ENCODE results near the gene PARD3. TPM values are rescaled to one million over a fixed set of nuclear protein-coding genes. Genes with fewer than 3 reads are reported as not detected.

PARD3 gene
- total RNA-seq, 2 experiments from 2014 or later = 1.3 to 1.9 TPM

GRCh38 chr10:34256216-34256615 is 558.9 kb downstream of the PARD3 start:
- no peak overlapping the region for H3K4me3 Mint-ChIP-seq
- no peak overlapping the region for H3K27ac Mint-ChIP-seq
- no peaks in the 10 kb centered on the region for H3K27me3 Mint-ChIP-seq
- no peaks in the 10 kb centered on the region for H3K36me3 Mint-ChIP-seq
- DNase-seq = no peak
- H3K4me1 Mint-ChIP-seq = peaks cover 6% of the 10 kb centered on the region
- H3K9me3 Mint-ChIP-seq = no peaks in the 10 kb centered on the region

- H3K4me1 Mint-ChIP-seq = peaks cover 9% of the 10 kb centered on the region
- DNase-seq = no peak
- H3K27me3 Mint-ChIP-seq = no peaks in the 10 kb centered on the region
- no peaks in the 10 kb centered on the region for H3K36me3 Mint-ChIP-seq
- H3K4me3 Mint-ChIP-seq = no peak overlapping the region
- no peaks in the 10 kb centered on the region for H3K9me3 Mint-ChIP-seq
- H3K27ac Mint-ChIP-seq = no peak overlapping the region
Observed at GRCh38 chr10:34255035-34255434, 560.1 kb downstream of the PARD3 start.

- H3K9me3 Mint-ChIP-seq = no peaks in the 10 kb centered on the region
- DNase-seq = peak; percentile 30
- no peaks in the 10 kb centered on the region for H3K36me3 Mint-ChIP-seq
- no peak overlapping the region for H3K27ac Mint-ChIP-seq
- H3K4me1 Mint-ChIP-seq = peaks cover 9% of the 10 kb centered on the region
- no peaks in the 10 kb centered on the region for H3K27me3 Mint-ChIP-seq
- H3K4me3 Mint-ChIP-seq = no peak overlapping the region
Observed at GRCh38 chr10:34254596-34254995, 560.5 kb downstream of the PARD3 start.

- no peak for DNase-seq
- H3K27ac Mint-ChIP-seq = no peak overlapping the region
- no peak overlapping the region for H3K4me3 Mint-ChIP-seq
- H3K27me3 Mint-ChIP-seq = no peaks in the 10 kb centered on the region
- H3K4me1 Mint-ChIP-seq = peaks cover 9% of the 10 kb centered on the region
- H3K36me3 Mint-ChIP-seq = no peaks in the 10 kb centered on the region
- H3K9me3 Mint-ChIP-seq = no peaks in the 10 kb centered on the region
Observed at GRCh38 chr10:34252111-34252510, 563.0 kb downstream of the PARD3 start.

- DNase-seq = no peak
- Mint-ChIP-seq H3K4me3 (no peak overlapping the region), H3K4me1 (peaks cover 9% of the 10 kb centered on the region), H3K36me3 (no peaks in the 10 kb centered on the region), H3K27me3 (no peaks in the 10 kb centered on the region), H3K9me3 (no peaks in the 10 kb centered on the region), H3K27ac (no peak overlapping the region)
Observed at GRCh38 chr10:34251177-34251576, 563.9 kb downstream of the PARD3 start.

DNA sequence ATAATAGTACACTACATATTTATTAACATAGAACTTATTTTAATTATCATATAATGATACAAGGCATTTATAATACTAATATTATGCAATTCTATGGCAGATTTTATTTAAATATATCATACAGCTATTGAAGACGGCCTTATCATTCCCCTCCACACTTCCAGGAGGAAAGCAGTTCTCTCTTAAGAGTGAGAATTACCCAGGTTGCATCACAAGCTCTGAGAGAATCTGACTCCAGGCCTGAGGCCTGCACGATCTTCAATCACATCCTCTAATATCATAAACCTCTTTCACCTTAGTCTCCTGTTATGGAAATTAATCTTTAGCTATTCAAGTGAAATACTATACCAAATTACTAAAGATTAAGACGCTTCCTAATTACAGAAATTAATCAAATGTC is 564.4 kb downstream of the PARD3 start:
- no peaks in the 10 kb centered on the region for H3K9me3 Mint-ChIP-seq
- H3K4me3 Mint-ChIP-seq = no peak overlapping the region

GRCh38 chr10:34249634-34250033 is 565.5 kb downstream of the PARD3 start:
- Mint-ChIP-seq H3K27ac (no peak overlapping the region), H3K4me3 (no peak overlapping the region), H3K36me3 (no peaks in the 10 kb centered on the region), H3K27me3 (no peaks in the 10 kb centered on the region), H3K9me3 (no peaks in the 10 kb centered on the region), H3K4me1 (peaks cover 7% of the 10 kb centered on the region)
- no peak for DNase-seq

More for the DNA sequence above, 564.4 kb downstream of the PARD3 start:
- Mint-ChIP-seq H3K27me3 (no peaks in the 10 kb centered on the region), H3K4me1 (peaks cover 9% of the 10 kb centered on the region), H3K27ac (no peak overlapping the region), H3K36me3 (no peaks in the 10 kb centered on the region)
- no peak for DNase-seq

GRCh38 chr10:34247560-34247959 is 567.5 kb downstream of the PARD3 start:
- H3K36me3 Mint-ChIP-seq = no peaks in the 10 kb centered on the region
- no peak overlapping the region for H3K4me3 Mint-ChIP-seq
- H3K27me3 Mint-ChIP-seq = no peaks in the 10 kb centered on the region
- peaks cover 7% of the 10 kb centered on the region for H3K4me1 Mint-ChIP-seq
- no peak for DNase-seq
- no peaks in the 10 kb centered on the region for H3K9me3 Mint-ChIP-seq
- no peak overlapping the region for H3K27ac Mint-ChIP-seq

DNA sequence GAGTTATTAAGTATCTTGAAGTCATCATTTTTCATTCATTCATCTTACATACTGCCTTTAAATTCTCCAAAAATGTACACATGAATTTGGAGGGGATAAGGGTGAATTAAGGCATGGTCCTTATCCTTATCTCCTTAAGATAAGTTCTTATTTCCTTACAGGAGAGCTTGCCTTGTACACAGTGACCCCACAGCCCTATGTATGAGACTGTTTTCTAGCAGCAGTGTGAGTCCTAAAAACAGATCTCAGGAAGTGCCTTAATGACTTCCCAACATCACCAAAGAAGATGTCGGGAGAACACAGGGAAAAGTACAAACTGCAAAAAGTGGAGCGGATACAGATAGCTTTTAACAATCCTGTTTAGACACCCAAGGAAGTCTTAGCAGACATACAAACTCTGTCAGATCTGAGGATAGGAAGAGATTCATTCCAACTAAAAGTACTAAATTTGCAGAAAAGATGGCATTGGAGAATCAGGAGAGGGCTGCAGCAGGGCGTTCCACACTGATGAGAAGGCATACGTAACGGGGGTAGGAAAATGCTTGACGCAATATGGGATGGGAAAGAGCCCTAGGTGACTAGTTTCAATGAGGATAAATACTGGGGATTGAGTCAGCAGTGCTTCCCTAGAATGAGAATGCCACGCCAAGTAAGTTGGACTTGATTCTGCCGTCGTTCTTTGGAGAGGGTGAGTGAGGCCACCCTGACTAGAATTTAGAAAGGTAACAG is 570.2 kb downstream of the PARD3 start:
- Mint-ChIP-seq H3K9me3 (no peaks in the 10 kb centered on the region), H3K27ac (no peak overlapping the region), H3K36me3 (no peaks in the 10 kb centered on the region), H3K4me1 (no peaks in the 10 kb centered on the region), H3K27me3 (no peaks in the 10 kb centered on the region), H3K4me3 (no peak overlapping the region)
- DNase-seq = no peak

DNA sequence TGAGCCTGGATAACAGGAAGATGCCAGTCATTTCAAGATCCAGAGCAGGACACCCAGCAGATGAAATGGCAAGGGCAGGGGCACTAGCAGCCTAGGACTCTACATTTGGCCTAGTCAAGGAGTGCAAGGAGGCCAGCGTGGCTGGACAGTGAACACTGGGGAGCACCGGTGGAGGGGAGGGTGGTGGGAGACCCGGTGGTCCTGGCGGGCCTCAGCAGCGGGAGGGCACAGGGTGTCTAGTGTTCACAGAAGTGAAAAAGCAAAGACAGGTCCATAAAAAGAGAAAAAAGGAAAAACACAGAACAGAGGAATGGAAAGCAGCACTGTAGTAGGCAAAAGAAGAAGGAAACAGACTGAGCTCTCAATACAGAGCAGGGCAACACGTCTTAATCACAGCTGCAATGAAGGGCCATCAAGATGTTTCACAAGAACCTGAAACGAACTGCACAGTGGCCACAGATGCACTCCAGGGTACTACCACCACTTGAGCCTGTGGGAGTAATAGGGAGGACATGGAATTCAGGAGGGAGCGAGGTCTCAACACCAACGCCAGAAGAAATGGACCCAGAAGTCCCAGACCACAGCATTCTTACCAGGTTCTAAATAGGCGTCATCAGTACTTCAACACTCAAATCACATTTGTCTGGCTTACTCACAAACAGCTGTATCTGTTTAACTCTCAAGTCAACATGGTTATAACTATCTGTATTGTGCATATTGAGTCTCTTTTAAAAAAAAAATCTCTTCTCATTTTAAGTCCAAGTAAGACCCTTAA is 573.7 kb downstream of the PARD3 start:
- no peak for DNase-seq
- no peaks in the 10 kb centered on the region for H3K9me3 Mint-ChIP-seq
- H3K4me1 Mint-ChIP-seq = no peaks in the 10 kb centered on the region
- H3K27ac Mint-ChIP-seq = no peak overlapping the region
- H3K4me3 Mint-ChIP-seq = no peak overlapping the region
- H3K36me3 Mint-ChIP-seq = no peaks in the 10 kb centered on the region
- H3K27me3 Mint-ChIP-seq = no peaks in the 10 kb centered on the region

- Mint-ChIP-seq H3K4me3 (no peak overlapping the region), H3K9me3 (no peaks in the 10 kb centered on the region), H3K36me3 (no peaks in the 10 kb centered on the region), H3K27me3 (peaks cover 4% of the 10 kb centered on the region), H3K27ac (no peak overlapping the region), H3K4me1 (no peaks in the 10 kb centered on the region)
- no peak for DNase-seq
Observed at GRCh38 chr10:34240039-34240438, 575.1 kb downstream of the PARD3 start.

DNA sequence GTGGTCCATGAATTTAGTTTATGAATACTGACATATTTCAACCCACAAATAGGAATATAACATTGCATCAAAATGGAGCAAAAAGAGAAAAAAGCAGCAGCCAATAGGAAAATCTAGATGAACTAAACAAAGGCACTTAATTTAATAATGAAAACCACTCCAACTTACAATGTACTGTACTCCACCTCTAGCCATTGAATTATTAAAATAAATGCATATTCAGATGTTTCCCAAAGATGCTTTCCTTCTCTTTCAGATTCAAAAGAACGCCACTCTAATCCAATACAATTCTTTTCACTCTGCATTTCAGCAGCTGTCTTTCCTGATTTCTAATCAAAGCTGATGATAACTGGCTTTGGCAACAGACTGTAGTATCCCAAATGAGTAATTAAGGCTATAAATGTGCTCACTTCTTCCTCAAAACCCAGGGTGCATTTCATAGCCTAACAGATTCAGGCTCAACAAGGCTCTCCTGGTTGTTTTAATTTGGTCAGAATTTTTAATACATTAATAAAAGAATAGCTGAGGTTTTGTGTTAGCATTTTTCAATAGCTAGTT is 577.1 kb downstream of the PARD3 start:
- DNase-seq = no peak
- Mint-ChIP-seq H3K27me3 (peaks cover 4% of the 10 kb centered on the region), H3K9me3 (no peaks in the 10 kb centered on the region), H3K4me3 (no peak overlapping the region), H3K27ac (no peak overlapping the region), H3K4me1 (no peaks in the 10 kb centered on the region), H3K36me3 (no peaks in the 10 kb centered on the region)

- H3K27me3 Mint-ChIP-seq = peaks cover 4% of the 10 kb centered on the region
- H3K4me3 Mint-ChIP-seq = no peak overlapping the region
- no peaks in the 10 kb centered on the region for H3K36me3 Mint-ChIP-seq
- DNase-seq = no peak
- H3K9me3 Mint-ChIP-seq = no peaks in the 10 kb centered on the region
- H3K4me1 Mint-ChIP-seq = no peaks in the 10 kb centered on the region
- no peak overlapping the region for H3K27ac Mint-ChIP-seq
Observed at GRCh38 chr10:34236931-34237330, 578.2 kb downstream of the PARD3 start.

DNA sequence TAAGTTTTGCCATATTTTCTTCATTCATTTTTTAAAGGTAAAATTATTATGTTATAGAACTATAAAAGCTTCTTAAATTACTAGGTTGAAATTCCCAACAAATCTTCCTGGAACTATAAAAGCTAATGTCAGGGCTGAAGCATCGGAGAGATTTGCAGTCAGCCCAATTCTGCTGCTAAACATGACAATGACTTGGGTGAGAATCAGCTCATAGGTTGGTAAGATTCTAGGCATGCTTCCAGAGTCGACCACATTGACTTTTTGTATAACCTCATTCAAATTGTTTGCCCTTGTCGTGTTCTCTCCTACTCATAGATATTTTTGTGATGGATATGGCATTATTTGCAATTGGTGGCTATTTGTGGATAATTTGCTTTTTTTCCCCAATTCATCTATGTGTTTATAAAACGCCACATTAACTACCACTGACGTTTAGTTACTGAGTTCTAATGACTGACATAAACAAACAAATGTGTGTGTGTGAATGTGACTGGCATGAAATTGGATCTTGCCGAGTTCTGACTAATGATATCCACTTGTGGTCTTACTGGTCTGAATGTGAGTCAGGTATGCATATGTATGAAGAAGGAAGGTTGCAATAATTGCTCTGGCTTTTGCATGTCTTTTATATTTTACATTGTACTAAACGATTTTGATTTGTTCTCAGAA is 579.8 kb downstream of the PARD3 start:
- Mint-ChIP-seq H3K36me3 (no peaks in the 10 kb centered on the region), H3K27me3 (peaks cover 4% of the 10 kb centered on the region), H3K27ac (no peak overlapping the region), H3K4me1 (no peaks in the 10 kb centered on the region), H3K9me3 (no peaks in the 10 kb centered on the region), H3K4me3 (no peak overlapping the region)
- no peak for DNase-seq

DNA sequence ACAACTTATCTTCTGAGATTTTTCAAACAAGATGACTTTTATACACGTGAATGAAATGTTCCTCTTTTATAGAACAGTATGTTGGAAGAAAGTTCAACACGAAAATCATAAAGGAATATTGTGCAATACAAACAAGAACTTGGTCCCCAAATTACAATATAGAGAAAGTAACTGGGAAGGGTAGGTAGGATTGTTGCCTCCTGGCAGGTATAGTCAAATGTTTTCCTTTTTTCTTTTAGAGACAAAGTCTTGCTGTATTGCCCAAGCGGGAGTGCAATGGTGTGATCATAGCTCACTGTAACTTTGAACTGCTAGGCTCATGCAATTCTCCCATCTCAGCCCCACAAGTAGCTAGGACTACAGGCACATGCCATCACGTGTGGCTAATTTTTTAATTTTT is 582.6 kb downstream of the PARD3 start:
- no peak for DNase-seq
- Mint-ChIP-seq H3K4me3 (no peak overlapping the region), H3K27ac (no peak overlapping the region), H3K4me1 (no peaks in the 10 kb centered on the region), H3K27me3 (peaks cover 4% of the 10 kb centered on the region), H3K9me3 (no peaks in the 10 kb centered on the region), H3K36me3 (no peaks in the 10 kb centered on the region)
